GM12872 (cell line): ENCODE results near the gene TMEM127.

Source experiments
- CTCF ChIP-seq: IDR thresholded peaks from 3 replicates; pipeline ENCODE4 v1.5.1; 2011; ENCODE audit warnings: low read depth, mild to moderate bottlenecking, low read length, moderate library complexity; ENCODE audit not compliant: insufficient read depth

TMEM127 gene

GRCh38 chr2:96301865-96302264 is 36.1 kb upstream of the TMEM127 start:
- no peak for TF ChIP-seq CTCF

- no peak for TF ChIP-seq CTCF
These were observed 31.1 kb upstream of the TMEM127 start for GRCh38 chr2:96296925-96297324.

- TF ChIP-seq CTCF, result no peak
These were observed 26.0 kb upstream of the TMEM127 start for GRCh38 chr2:96291751-96292150.

GRCh38 chr2:96287273-96287856 is 21.6 kb upstream of the TMEM127 start:
- TF ChIP-seq CTCF, result no peak

GRCh38 chr2:96276787-96277499 is 11.1 kb upstream of the TMEM127 start:
- TF ChIP-seq CTCF, result no peak

GRCh38 chr2:96274355-96275056 is 8.7 kb upstream of the TMEM127 start:
- TF ChIP-seq CTCF, result no peak

- no peak for TF ChIP-seq CTCF
These were observed 8.0 kb upstream of the TMEM127 start for GRCh38 chr2:96273763-96274162.
